Measurements from ENCODE around the gene RTN4.
"Not testable (repeated sequence)": the region's sequence is repeated elsewhere in the genome, so short reads cannot be mapped to it uniquely, and the experiment has no call there.

Gene RTN4

DNA sequence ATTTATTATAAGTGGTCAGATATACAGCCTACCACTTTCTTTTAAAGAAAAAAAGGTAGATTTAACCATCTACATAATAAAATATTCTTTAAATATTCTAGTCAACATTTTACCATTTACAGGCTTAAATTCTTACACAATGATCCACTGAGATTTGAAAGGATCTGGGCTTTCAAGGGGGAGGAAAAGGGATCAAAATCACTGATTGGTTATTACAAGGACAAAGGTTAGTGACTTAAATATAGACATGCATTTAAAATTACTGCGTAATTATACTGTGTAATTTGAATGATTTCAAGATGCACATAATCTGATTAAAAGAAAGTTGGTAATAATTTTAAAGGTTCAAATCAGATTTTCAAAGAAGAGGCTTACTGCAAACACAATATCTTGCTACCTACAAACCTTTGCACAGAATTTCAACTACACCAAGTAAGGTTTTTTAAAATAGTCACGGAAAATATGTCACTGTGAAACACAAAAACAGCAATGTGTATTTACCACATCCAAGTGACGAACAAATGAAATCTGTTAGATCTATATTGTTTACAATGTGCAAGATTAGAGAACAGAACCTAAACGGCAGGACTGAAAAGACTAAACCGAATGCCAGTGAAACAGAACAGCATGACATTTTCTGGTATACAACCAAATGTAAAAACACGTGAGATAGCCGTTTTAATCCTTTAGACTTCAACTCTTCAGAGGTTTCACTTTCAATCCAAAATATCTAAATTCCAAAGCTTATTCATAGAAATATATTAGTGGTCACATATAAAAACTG is 40.8 kb downstream of the RTN4 start:
- DNase-seq = no peak

DNA sequence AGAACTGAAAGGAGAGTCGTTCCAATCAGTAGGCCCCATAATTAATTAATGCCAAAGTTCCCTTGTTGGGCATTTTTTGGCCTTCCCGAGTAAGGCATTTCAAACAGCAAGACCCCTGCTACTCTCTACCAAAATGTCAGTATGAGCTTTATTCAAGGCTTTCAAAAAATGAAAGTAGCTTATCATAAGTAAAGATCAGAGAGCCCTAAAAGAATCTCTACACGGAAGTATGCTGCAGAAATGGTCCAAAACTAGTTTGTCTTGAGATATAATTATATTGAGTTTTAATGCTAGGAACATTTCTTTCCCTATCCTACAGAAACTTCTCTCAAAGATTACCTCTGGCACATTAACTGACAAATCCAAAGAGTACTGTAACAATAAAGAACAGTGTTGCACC is 43.9 kb downstream of the RTN4 start:
- DNase-seq = no peak

DNA sequence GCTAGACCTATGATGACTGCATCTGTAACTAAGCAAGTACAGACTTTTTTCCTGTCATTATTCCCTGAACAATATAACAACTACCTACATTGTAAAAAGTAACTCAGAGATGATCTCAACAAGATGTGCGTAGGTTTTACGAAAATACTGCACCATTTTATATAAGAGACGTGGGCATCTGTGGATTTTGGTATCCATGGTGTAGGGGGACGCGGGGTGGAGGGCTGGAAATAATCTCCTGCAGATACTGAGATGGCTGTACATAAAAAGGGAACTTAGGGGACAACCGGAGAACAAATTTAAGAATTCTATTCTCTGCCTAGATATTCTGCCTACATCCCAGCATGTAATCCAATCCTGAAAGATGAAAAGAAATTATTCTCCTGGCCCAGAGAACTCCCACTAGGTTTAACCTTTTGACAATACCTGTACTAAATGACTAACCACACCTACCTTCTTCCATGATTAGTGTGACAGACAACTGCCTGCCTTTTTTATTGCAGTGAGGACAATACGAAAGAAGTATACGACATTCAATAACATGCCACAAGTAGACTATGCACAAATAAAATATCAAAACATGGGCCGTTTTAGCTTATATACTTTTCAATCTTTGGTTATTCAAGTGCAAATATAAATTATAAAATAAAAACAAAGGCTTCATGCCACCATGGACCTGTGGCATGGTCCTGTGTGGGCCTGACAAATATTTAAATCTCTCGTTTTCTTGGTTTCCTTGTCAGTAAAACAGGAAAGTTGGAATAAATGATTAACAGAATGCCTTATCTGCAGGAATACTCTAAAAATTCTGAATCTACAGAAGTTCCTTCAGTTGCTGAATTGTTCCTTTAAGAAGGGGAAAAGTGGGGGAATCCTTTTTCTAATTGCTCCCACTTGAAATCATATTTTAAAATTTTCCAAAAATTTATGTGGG is 46.3 kb downstream of the RTN4 start:
- no peak for DNase-seq

DNA sequence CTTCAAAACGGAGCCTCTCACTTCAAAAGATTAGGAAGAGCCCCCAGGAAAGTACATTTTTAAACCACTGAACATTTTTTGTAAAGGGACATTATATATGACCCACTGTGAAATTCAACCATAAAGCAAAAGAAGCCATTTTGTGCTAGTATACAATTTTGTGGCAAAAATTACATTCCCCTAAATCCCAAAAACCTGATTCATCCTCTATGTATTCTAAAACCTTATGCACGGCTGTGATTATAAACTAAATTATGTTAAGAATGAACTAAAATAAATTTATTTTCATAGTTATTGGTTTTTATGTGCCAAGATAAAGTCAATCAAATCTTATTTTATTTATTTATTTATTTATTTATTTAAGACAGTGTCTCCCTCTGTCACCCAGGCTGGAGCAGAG is 48.5 kb downstream of the RTN4 start:
- no peak for DNase-seq

DNA sequence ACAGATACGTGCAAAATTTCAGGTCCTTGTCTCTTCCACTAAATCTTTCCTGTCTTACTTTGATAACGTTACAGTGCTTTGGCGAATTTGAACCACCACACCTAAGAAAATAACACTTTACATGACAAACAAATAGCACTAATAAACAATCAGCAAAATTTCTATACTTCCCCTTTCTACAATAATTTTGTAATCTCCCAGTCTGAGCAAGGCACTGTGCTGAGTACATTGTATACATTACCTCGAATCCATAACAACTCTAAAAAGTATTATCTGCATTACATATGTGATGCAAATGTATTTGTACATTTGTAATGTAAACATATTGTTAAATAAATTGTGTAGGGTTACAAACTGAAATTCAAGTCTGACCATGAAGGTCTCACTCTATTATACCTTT is 49.9 kb downstream of the RTN4 start:
- DNase-seq = no peak

DNA sequence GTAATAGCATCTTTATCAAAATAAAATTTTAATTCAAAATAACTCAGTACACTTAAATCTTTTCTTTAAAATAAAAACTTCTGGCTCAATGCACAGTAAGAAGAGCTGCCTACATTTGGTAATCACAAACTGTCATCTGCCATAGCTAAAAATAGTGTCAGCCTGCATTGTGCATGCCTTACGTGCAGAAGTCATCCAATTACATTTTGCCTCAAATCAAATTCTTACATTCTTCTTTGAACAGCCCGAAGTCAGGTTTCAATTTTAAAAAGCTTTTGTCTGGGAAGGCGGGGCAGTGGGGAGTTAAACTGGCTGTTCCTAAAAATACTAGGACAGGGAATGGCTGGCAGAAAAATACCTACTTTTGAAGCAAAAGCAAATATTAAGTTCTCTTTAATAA is 51.1 kb downstream of the RTN4 start:
- DNase-seq = peak; percentile 65

DNA sequence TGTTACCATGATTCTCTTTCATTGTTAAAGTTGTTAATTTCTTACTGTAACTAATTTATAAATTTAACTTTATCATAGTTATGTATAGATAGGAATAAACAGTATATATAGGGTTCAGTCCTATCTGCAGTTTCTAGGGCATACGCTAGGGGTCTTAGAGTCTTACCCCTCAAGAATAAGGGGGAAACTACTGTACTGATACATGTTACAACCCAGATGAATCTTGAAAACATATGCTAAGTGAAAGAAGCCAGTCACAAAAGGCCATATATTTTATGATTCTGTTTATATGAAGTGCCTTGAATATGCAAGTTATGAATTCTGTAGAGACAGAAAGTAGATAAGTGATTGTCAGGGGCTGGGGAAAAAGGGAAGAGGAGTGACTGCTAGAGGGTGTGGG is 52.4 kb downstream of the RTN4 start:
- no peak for DNase-seq

DNA sequence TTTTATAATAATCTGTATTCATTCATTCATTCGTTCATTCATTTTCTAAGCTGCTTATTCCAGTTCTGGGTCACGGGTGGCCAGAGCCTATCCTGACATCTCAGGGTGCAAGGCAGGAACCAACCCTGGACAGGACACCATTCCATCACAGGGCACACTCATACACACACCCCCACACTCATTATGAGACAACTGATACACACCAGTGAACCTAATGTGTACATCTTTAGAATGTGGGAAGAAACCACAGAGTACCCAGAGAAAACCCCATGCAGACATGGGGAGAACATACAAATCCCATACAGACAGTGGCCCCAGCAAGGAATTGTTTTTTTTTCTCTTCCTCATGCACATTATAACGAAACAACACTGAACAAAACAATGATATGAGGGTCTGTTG is 54.7 kb downstream of the RTN4 start:
- no peak for DNase-seq

DNA sequence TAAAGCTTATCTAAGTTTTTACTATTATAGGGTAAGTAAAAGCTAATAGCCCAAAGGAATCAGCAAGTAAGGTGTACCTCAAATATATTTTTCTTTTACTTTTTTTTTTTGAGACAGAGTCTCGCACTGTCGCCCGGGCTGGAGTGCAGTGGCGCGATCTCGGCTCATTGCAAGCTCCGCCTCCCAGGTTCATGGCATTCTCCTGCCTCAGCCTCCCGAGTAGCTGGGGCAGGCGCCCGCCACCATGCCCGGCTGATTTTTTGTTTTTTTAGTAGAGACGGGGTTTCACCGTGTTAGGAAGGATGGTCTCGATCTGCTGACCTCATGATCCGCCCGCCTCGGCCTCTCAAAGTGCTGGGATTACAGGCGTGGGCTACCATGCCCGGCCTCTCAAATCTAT is 59.6 kb downstream of the RTN4 start:
- DNase-seq = not testable (repeated sequence)

DNA sequence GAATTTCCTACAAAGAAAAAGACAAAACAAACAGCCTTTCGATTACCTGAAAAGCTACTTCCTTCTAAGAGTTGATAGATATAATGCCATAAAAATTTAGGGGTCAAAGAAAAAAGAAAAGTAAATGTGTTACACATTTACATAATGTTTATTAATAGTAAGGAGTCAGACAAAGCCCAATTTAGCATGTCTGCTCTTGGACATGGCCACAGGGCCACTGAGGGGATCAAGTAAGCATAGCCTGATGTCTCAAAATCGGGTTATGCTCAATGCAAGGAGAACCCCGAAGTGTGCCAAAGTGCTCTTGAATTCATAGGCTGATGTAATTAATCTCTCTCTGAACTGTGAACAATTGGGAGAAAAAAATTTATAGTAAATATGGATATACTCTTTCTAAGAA is 61.6 kb downstream of the RTN4 start:
- DNase-seq = no peak

DNA sequence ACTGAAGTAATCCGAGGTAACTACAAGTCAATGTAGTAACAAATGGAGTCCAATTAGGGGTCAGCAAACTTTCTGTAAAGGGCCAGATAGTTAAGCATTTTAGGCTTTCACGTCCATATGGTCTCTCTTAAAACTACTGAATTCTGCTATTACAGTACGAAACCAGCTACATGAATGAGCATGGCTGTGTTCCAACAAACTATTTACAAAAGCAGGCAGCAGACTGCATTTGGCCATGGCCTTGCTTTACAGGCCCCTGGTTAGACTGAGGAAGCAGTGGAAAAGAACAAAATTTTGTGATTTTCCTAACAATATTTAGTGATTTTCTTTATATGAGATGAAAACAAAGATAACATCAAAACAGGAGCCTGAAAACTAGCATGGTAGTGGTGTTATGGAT is 64.0 kb downstream of the RTN4 start:
- no peak for DNase-seq

DNA sequence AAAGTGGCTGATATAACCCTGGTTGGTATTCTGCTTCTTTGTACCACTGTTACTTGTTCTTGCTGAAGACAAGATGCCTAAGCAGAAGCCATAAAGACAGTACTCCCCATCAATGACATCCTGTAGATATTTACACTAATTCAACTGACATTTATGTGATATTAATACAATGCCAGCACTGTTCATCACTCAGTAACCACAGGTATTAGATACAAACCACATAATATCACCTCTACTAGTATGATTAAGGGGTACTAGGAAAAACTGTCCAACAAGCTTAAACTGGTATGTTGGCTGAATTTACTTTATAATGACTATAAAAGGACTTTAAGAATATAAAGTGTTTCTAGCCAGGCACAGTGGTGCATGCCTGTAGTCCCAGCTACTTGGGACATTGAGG is 65.8 kb downstream of the RTN4 start:
- DNase-seq = no peak

DNA sequence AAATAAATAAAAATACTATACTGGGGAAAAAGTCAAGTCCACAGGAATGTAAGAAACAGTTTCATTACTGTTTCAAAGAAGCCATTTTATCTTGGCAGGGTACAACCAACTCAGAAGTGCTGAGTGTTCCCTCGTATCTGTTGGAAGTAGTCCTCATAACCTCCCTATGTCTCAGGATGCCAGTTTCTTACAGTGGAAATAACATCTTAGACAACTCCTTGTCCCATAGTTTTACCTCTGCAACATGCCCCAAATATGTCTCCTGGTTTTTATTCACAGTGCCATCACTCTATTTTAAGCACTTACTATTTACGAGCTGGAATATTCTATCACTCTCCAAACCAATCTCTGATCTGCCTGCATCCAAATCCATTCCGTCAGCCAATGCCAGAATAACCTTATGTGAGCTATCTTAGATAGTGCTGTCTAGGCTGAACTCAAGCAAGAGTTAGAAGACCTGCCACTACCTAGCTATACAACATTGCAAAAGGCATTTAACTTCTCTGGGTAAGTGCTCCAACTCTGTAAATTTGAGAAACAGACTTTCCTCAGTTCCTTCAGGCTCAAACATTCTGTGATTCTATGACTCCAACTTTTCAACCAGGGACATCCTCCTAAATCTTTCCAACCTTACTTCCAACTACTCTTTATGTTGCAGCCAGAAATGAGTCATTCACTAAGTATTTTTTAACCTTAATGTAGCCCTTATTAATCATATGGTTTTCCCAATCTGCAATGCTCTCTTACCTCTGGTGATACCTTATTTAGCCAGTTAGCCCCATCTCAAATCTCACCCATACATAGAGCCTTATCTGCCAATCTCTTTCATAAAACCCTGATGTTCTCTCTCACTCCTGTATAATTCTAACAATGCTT is 66.7 kb downstream of the RTN4 start:
- DNase-seq = no peak

DNA sequence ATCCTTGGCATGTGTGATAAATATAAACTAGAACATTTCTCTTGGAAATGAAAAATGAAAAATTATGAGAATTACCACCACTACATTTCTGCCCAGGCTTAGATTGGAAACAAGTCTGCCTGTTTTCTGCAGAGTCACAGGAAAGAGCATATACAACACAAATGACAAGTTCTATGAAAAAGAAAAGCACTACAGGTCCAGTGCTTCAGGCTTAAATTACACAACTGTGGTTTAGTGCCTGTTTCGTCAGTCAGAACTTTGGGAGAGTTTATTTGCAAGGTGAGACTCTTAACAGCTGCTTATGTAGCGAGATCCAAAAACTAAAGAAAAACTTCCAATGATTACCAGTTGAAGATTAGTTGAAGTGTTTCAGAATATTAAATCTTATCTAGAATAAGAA is 68.9 kb downstream of the RTN4 start:
- DNase-seq = no peak

DNA sequence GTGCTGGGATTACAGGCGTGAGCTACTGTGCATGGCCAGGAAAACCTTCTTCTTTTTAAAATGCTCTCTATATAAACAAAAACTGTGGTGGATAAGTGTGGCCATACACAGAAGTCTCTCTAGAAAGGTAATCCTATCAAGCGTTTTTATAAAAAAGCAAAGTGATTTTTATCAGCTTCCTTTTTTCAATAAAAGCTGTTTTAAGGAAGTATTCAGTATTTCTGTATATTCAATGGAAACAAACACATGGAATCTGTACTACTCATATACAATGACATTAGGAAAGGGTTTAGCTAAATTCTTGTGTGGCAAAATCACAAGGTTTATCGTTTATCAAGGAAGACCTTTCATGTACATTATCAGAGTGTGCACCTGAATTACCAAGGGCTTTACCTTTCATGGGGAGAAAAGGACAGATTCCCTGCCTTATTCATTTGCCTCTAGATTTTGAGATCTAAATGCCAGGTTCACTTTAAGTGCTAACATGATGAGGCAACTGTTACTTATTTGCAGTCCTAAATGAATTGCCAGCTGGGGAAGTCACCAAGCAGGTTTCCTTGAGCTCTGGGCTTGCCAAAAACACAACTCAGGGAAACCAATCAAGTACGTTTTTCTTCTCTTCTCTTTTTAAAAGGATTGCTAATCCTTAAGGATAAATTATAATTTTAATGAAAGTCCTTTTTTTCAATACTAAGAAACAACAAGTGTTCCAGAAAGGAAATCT is 70.8 kb downstream of the RTN4 start:
- no peak for DNase-seq

DNA sequence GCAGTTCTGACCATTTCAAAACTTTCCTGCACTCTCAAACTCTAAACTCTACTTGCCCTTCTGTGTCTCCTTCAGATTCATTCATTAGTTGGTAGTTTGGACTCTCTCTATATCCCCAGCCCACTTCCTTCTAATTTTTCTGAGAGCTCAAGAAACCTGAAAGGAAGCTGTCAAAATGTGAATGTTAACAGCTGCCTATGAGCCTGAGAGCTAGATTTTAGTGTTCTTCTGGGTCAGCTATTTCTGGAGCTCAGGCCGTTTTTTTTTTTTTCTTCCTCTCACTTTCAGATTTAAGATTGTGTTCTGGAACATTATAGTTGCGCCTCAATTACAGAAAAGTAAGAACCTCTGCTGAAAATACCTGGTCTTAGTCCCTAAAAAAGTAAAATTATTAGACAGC is 73.1 kb downstream of the RTN4 start:
- DNase-seq = peak; percentile 56

DNA sequence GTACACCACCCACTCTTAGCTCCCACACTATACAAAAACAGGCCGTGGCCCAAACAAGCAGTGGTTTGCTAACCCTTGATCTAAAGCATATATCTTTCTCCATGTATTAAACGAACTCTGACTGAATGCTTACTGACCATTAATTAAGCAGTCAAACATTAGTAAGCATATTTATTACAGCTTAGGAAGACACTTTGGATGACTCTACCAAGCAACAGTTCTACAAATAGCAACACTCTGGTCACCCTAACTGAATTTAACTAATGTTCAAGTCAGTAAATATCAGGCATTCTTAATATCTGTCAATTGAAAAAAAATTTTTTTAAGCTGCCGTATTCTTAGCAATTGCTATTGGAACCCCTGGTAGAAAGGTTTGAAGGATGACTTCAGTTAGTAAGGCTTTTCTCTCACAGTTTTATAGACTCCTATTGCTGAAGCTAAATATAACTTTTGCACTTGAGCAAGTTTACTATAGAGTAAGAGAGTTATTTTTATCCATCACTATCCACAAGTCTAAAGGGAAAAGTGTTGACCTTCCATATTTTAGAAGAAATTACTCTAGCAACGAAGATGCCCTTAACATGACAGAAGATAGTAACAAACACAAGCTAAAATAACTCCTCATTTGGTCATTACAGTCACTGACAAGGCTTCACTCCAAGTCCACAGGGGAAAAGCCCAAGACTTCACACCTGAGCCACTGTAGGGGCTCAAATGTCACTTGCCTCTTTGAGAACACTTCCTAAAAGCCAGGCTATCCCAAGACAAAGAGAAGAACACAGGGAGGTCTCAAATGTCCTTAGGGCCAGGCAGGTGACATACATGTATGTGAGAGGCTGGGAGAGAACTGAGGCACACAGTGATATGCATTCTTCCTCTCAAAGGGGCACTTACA is 74.4 kb downstream of the RTN4 start:
- no peak for DNase-seq

DNA sequence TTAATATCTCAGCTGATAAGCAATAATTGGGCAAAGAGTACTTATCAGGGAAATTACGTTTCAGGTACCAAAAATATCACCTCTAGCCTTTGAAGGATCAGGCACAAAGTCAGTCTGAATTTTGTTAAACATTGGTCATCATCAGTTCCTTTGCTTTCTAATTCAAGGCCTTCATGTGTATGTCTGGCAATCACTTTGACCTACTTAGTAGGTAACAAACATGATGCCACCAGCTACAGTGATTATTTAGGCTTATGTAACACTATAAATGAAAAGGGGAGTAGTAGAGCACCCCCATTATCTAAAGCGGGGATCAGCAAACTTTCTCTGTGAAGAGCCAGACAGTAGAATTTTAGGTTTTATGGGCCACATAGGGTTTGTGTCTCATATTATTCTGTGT is 75.1 kb downstream of the RTN4 start:
- no peak for DNase-seq

DNA sequence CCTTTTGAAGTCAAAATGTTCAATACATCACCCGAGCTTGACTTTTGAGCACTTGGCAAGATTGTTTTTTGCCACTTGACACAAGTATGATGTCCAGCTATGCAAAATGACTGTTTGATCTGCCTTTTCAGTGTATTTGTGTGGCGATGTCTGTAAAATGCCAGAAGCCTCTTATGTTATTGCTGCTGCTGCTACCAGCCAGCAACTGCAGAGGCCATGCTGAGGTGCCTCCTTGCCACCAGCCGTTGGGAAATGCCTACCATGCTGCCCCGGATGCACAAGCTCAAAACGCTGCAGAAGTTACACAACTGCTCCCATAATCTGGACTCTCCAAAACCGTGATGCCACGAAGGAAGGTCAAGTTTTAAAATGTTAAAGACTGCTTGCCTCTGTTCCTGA is 80.3 kb downstream of the RTN4 start:
- no peak for DNase-seq

DNA sequence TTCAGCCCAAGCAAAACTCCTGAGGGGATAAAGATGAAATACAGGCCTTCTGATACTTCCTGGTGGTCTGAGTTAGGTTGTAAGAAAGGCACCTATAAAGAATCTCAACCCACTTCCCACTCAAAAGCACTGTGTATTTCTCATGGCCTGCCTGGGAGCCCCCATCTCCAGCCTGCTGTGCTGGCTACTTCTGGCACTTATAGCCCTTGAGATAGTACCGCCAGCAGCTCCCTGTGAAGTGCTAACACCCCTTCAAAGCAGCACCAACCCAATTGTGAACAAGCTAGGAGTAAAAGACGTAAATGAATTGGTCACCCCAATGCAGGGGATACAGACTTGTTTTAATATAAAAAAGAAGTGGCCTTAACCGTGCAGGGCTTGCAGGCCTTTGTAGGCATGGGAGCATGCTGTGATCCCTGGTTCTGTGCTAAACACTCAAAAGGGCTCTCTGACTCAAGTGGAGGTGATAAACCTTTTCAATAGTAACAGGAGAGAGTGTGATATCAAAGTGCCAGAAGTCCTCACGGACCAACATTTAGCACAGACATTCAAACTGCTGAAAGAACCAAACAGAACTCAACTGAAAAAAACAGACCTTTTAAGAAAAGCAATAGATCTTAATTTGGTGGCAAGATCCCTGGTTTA is 80.8 kb downstream of the RTN4 start:
- no peak for DNase-seq
